Muscle of leg (tissue), 11 donors: ENCODE data around the gene TPM2. TPM values are rescaled to one million over a fixed set of nuclear protein-coding genes. Genes with fewer than 3 reads are reported as not detected.

Source experiments
- DNase-seq: peaks from one replicate; pipeline ENCODE4 v3.0.0; 2013
- H3K27ac ChIP-seq: one replicate; pipeline ENCODE4 v1.5.1; 2013; ENCODE audit warnings: mild to moderate bottlenecking, low read length, control low read depth
- H3K27me3 ChIP-seq: one replicate; pipeline ENCODE4 v1.6.1; 2013; ENCODE audit warnings: low read length; ENCODE audit not compliant: control insufficient read depth, insufficient read depth
- H3K36me3 ChIP-seq: one replicate; pipeline ENCODE4 v1.6.1; 2013; ENCODE audit warnings: low read length; ENCODE audit not compliant: control insufficient read depth, insufficient read depth
- H3K4me1 ChIP-seq: one replicate; pipeline ENCODE4 v1.6.1; 2013; ENCODE audit warnings: low read length; ENCODE audit not compliant: control insufficient read depth, insufficient read depth
- H3K4me3 ChIP-seq: one replicate; pipeline ENCODE4 v1.5.1; 2013; ENCODE audit warnings: low read length, control low read depth
- H3K9me3 ChIP-seq: replicated peaks from 2 replicates; pipeline ENCODE4 v1.6.1; 2013; ENCODE audit warnings: low read depth, low read length; ENCODE audit not compliant: control insufficient read depth
- WGBS: methylation state at CpG from one replicate; pipeline ENCODE4 v1.1.5; 2013; ENCODE audit warnings: missing lambda C conversion rate; ENCODE audit not compliant: insufficient coverage; 5-methylcytosine and 5-hydroxymethylcytosine counted together
- polyA plus RNA-seq, 8 donors: library from polyadenylated mRNA; unstranded; fragments of 120-200 nt; gene quantifications; one replicate each; pipeline versions ENCODE4 v1.2.1 to v1.2.3, GENCODE V29; 2013; ENCODE audit warnings: inconsistent platforms in 1 of 8, low replicate concordance in 1 of 8; ENCODE audit not compliant: insufficient read length in 8 of 8, insufficient read depth in 1 of 8
- total RNA-seq: library from RNA; stranded (reverse); fragments of 120-200 nt; gene quantifications from one replicate; pipeline ENCODE4 v1.2.4, GENCODE V29; 2013

TPM2 gene
- total and polyA plus RNA-seq, 9 donors: 4,794 to 8,701 (median 8,066) TPM

DNA sequence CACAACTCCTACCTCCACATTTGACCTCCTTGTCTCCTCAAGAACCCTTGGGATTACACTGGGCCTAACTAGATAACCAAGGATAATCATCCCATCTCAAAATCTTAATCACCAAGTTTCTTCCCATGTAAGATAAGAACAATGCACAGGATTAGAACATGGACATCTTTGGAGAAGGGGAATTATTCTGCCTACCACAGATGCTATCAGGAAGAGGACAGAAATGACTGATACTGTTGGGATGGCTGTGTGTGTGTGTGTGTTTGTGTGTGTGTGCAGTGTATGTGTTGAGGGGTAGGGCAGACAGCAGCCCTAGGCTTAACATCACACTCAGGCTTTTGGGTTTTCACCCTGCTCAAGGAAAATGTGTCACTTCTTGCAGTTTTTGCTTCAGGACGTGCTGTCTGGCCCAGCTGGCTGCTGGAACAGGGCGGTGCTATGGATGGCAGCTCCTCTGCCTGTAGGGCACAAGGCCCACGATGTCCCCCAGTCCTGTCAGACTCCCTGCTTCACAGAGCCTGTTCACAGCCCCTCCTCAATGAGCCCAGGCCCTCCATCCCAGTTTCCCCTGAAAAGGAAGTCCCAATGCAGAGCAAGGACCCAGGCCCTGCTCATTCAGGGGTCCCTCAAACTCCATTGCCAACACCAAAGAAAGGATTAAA is 8.3 kb downstream of the TPM2 start:
- Histone ChIP-seq H3K27me3 (no peaks in the 10 kb centered on the region), H3K27ac (peak overlapping the region; percentile 75), H3K36me3 (peaks cover 46% of the 10 kb centered on the region), H3K4me3 (no peak overlapping the region), H3K4me1 (peaks cover 18% of the 10 kb centered on the region), H3K9me3 (no peaks in the 10 kb centered on the region)
- no peak for DNase-seq
- WGBS: 77% methylated on average over 3 of the region's 3 CpGs

DNA sequence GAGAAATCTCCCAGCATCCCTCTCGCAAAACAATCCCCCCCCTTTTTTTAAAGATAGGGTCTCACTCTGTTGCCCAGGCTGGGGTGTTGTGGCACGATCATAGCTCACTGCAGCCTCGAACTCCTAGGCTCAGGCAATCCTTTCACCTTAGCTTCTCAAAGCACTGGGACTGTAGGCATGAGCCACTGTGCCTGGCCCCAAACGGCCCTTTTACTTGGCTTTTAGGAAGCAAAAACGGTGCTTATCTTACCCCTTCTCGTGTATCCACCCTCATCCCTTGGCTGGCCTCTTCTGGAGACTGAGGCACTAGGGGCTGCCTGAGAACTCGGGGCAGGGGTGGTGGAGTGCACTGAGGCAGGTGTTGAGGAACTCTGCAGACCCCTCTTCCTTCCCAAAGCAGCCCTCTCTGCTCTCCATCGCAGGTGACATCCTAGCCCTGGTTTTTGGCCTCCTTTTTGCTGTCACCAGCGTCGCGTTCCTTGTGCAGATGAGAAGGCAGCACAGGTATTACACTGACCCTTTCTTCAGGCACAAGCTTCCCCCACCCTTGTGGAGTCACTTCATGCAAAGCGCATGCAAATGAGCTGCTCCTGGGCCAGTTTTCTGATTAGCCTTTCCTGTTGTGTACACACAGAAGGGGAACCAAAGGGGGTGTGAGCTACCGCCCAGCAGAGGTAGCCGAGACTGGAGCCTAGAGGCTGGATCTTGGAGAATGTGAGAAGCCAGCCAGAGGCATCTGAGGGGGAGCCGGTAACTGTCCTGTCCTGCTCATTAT is 9.2 kb downstream of the TPM2 start:
- Histone ChIP-seq H3K27ac (no peak overlapping the region), H3K27me3 (no peaks in the 10 kb centered on the region), H3K36me3 (peaks cover 38% of the 10 kb centered on the region), H3K4me3 (no peak overlapping the region), H3K4me1 (peaks cover 20% of the 10 kb centered on the region), H3K9me3 (no peaks in the 10 kb centered on the region)
- WGBS: 49% methylated on average over 7 of the region's 15 CpGs
- no peak for DNase-seq

DNA sequence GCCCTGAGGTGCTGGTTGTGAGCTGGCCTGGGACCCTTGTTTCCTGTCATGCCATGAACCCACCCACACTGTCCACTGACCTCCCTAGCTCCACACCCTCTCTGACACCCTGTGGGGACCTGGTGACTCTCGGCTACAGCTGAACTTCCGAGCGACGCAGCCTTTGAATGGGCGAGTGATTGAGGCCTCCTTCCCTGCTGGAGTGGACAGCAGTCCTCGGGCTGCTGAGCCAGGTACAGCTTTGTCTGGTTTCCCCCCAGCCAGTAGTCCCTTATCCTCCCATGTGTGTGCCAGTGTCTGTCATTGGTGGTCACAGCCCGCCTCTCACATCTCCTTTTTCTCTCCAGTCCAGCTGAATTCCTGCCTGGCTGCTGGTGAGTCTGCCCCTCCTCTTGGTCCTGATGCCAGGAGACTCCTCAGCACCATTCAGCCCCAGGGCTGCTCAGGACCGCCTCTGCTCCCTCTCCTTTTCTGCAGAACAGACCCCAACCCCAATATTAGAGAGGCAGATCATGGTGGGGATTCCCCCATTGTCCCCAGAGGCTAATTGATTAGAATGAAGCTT is 9.9 kb downstream of the TPM2 start:
- DNase-seq: no peak

DNA sequence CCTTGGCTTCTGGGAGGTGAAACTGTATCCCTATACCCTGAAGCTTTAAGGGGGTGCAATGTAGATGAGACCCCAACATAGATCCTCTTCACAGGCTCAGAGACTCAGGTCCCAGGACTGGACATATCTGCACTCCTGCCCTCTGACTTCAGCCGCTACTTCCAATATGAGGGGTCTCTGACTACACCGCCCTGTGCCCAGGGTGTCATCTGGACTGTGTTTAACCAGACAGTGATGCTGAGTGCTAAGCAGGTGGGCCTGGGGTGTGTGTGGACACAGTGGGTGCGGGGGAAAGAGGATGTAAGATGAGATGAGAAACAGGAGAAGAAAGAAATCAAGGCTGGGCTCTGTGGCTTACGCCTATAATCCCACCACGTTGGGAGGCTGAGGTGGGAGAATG is 10.6 kb downstream of the TPM2 start:
- H3K27ac ChIP-seq: no peak overlapping the region
- H3K4me3 ChIP-seq: no peak overlapping the region
- DNase-seq: no peak
- 89% methylated on average over 3 of the region's 5 CpGs for WGBS
- H3K27me3 ChIP-seq: peaks cover 2% of the 10 kb centered on the region
- peaks cover 19% of the 10 kb centered on the region for H3K4me1 ChIP-seq
- no peaks in the 10 kb centered on the region for H3K9me3 ChIP-seq
- peaks cover 24% of the 10 kb centered on the region for H3K36me3 ChIP-seq

More for the DNA sequence above, 9.9 kb downstream of the TPM2 start:
- Histone ChIP-seq H3K9me3 (no peaks in the 10 kb centered on the region), H3K36me3 (peaks cover 32% of the 10 kb centered on the region), H3K27ac (no peak overlapping the region), H3K4me3 (no peak overlapping the region), H3K27me3 (peaks cover 2% of the 10 kb centered on the region), H3K4me1 (peaks cover 20% of the 10 kb centered on the region)
- 80% methylated on average over 7 of the region's 8 CpGs for whole genome bisulfite sequencing

DNA sequence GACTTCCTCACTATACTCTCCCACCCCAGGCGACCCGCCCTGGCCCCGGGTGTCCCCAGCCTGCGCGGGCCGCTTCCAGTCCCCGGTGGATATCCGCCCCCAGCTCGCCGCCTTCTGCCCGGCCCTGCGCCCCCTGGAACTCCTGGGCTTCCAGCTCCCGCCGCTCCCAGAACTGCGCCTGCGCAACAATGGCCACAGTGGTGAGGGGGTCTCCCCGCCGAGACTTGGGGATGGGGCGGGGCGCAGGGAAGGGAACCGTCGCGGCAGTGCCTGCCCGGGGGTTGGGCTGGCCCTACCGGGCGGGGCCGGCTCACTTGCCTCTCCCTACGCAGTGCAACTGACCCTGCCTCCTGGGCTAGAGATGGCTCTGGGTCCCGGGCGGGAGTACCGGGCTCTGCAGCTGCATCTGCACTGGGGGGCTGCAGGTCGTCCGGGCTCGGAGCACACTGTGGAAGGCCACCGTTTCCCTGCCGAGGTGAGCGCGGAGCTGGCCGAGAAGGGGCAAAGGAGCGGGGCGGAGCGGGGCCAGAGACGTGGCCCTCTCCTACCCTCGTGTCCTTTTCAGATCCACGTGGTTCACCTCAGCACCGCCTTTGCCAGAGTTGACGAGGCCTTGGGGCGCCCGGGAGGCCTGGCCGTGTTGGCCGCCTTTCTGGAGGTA is 13.9 kb downstream of the TPM2 start:
- Histone ChIP-seq H3K4me1 (peaks cover 29% of the 10 kb centered on the region), H3K27ac (no peak overlapping the region), H3K9me3 (no peaks in the 10 kb centered on the region), H3K36me3 (no peaks in the 10 kb centered on the region), H3K4me3 (peak overlapping the region; percentile 54), H3K27me3 (peaks cover 2% of the 10 kb centered on the region)
- peak; percentile 76 for DNase-seq
- 1% methylated on average over 46 of the region's 51 CpGs for WGBS

DNA sequence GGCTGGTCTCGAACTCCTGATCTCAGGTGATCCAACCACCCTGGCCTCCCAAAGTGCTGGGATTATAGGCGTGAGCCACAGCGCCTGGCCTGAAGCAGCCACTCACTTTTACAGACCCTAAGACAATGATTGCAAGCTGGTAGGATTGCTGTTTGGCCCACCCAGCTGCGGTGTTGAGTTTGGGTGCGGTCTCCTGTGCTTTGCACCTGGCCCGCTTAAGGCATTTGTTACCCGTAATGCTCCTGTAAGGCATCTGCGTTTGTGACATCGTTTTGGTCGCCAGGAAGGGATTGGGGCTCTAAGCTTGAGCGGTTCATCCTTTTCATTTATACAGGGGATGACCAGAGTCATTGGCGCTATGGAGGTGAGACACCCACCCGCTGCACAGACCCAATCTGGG is 14.5 kb downstream of the TPM2 start:
- H3K4me3 ChIP-seq: peak overlapping the region; percentile 54
- no peak for DNase-seq
- H3K36me3 ChIP-seq: no peaks in the 10 kb centered on the region
- no peaks in the 10 kb centered on the region for H3K9me3 ChIP-seq
- peaks cover 2% of the 10 kb centered on the region for H3K27me3 ChIP-seq
- peaks cover 27% of the 10 kb centered on the region for H3K4me1 ChIP-seq
- H3K27ac ChIP-seq: no peak overlapping the region
- 18% methylated on average over 12 of the region's 13 CpGs for WGBS

DNA sequence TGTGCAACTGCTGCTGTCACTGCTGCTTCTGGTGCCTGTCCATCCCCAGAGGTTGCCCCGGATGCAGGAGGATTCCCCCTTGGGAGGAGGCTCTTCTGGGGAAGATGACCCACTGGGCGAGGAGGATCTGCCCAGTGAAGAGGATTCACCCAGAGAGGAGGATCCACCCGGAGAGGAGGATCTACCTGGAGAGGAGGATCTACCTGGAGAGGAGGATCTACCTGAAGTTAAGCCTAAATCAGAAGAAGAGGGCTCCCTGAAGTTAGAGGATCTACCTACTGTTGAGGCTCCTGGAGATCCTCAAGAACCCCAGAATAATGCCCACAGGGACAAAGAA is 15.7 kb downstream of the TPM2 start:
- Histone ChIP-seq H3K9me3 (no peaks in the 10 kb centered on the region), H3K27ac (no peak overlapping the region), H3K36me3 (no peaks in the 10 kb centered on the region), H3K4me3 (no peak overlapping the region), H3K27me3 (peaks cover 2% of the 10 kb centered on the region), H3K4me1 (peaks cover 32% of the 10 kb centered on the region)
- WGBS: 100% methylated on average over 1 of the region's 3 CpGs
- no peak for DNase-seq

DNA sequence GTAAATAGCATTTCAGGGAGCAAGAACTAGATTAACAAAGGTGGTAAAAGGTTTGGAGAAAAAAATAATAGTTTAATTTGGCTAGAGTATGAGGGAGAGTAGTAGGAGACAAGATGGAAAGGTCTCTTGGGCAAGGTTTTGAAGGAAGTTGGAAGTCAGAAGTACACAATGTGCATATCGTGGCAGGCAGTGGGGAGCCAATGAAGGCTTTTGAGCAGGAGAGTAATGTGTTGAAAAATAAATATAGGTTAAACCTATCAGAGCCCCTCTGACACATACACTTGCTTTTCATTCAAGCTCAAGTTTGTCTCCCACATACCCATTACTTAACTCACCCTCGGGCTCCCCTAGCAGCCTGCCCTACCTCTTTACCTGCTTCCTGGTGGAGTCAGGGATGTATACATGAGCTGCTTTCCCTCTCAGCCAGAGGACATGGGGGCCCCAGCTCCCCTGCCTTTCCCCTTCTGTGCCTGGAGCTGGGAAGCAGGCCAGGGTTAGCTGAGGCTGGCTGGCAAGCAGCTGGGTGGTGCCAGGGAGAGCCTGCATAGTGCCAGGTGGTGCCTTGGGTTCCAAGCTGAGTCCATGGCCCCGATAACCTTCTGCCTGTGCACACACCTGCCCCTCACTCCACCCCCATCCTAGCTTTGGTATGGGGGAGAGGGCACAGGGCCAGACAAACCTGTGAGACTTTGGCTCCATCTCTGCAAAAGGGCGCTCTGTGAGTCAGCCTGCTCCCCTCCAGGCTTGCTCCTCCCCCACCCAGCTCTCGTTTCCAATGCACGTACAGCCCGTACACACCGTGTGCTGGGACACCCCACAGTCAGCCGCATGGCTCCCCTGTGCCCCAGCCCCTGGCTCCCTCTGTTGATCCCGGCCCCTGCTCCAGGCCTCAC is 16.3 kb downstream of the TPM2 start, which contains the start of gene CA9:
TSS of gene CA9 (plus strand) at position 797 of the 893 bp plus-strand sequence. CDS start at position 829, 32 bp downstream.
- DNase-seq: no peak
- 19% methylated on average over 8 of the region's 10 CpGs for WGBS
- H3K9me3 ChIP-seq: no peaks in the 10 kb centered on the region
- no peak within 1 kb of the TSS for H3K4me3 ChIP-seq
- H3K36me3 ChIP-seq: no peaks in the 10 kb centered on the region
- H3K27me3 ChIP-seq: peaks cover 2% of the 10 kb centered on the region
- no peak within 1 kb of the TSS for H3K27ac ChIP-seq
- H3K4me1 ChIP-seq: peaks cover 32% of the 10 kb centered on the region

DNA sequence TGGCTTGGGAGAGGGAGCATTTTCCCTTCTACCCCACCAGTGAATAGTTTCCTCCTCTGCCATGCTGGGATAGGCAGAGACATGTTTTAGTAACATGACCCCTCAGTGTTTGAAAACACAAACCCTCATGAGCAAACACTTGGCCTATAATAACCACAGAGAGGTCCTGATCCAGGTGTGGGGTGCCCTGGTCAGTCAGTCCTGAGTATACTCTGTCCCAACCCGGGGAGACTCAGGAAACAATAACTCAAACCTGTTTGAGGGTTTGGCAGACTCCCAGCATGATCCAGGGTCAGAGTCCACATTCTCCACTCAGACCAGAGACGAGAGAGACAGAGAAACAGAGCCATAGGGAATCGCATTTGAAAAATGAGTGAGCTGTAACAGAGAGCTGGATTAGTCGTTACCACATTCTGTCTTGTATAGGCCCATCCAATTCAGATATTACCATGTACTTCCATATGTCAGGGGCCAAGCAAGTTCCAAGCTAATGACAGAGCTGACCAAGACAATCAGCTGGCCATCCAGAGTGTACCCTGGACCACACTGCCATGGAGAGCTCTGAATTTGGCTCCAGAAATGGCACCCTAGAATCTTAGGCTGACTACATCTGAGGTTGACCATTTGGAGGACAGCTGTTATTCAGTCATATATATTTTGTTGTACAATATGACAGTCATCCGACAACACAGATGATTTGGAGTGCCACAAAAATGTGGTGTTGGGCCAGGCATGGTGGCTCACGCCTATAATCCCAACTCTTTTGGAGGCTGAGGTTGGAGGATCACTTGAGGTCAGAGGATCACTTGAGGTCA is 20.2 kb downstream of the TPM2 start:
- Histone ChIP-seq H3K27me3 (no peaks in the 10 kb centered on the region), H3K27ac (no peak overlapping the region), H3K4me3 (no peak overlapping the region), H3K36me3 (no peaks in the 10 kb centered on the region), H3K9me3 (no peaks in the 10 kb centered on the region), H3K4me1 (peaks cover 26% of the 10 kb centered on the region)
- DNase-seq: no peak
- WGBS: no CpG with 5 or more reads among the region's 6 CpGs
